GM18951 (cell line): ENCODE results near the gene LRRN3.

Experiments used
- POLR2A ChIP-seq: IDR thresholded peaks from 4 replicates; pipeline ENCODE4 v1.6.1; 2011; ENCODE audit warnings: mild to moderate bottlenecking; ENCODE audit not compliant: insufficient read length, insufficient read depth; ENCODE audit errors: extremely low read depth
- in situ Hi-C: fragments of 300-500 bp; cut with MboI; formaldehyde crosslinking; loops from one replicate; pipeline ENCODE4 v1.12.0; 2022; ENCODE audit warnings: low sequenced_read_pairs, mixed read lengths, inconsistent platforms; ENCODE audit not compliant: unreplicated experiment

The LRRN3 gene

GRCh38 chr7:111103136-111103535 is 12.2 kb downstream of the LRRN3 start:
- in situ Hi-C loops, result no loop called here
- TF ChIP-seq POLR2A, result no peak

- no peak for TF ChIP-seq POLR2A
- in situ Hi-C loops, result no loop called here
These were observed 12.8 kb downstream of the LRRN3 start for GRCh38 chr7:111103678-111104274.

DNA sequence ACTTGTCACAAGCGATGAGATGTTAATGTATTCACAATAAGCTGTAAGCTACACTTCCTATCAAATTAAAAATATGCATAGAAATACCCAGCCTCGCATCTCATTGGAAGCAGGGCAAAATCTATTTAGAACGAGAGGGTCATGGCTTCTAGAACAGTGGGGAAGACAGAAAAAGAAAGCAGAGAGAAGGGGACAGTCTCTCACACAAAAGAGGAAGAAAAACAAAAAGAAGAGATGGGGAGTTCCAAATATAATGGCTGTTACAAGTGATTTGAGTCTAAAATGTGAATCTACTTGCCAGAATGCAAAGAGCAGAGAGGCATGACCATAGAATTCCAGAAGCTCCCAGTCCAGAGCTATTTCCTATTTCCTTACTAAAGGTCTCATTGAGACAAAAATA is 13.8 kb downstream of the LRRN3 start:
- TF ChIP-seq POLR2A, result no peak
- in situ Hi-C loops, result no loop called here

DNA sequence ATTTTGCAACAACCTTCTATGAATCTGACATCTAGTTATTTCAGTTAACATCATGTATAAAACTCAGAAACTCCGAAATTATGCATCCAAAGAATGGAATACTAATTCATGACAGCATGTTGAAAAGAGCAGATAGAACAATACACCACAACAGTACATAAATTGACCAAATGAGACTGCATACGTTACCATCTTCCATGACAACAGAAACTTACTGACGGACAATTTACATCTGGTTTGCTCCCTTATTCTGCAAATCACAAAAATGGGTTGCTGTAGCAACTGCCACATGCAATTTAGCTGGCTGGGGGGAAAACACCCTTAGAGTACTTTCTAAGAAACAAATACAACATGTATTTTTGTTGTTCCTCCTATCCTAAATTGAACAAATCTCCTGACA is 14.3 kb downstream of the LRRN3 start:
- no peak for TF ChIP-seq POLR2A
- in situ Hi-C loops, result no loop called here

DNA sequence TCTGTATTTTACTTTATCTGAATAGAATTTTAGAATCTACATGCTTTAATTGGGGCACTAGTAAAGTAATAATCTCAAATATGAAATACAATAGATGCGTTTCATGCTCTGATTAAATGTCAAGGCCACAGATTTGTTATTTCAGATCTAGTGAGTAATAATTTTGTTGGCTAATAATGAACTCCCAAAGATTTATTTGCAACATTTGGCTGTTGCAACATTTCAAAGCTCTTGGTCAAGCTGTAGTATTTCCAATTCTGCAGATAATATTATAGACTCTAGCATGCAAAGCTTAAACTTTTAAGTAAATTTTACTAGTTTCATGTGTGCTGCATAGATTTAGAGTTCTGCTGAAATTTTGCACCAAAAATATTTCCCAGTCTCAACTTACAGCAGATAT is 16.7 kb downstream of the LRRN3 start:
- in situ Hi-C loops, result no loop called here

DNA sequence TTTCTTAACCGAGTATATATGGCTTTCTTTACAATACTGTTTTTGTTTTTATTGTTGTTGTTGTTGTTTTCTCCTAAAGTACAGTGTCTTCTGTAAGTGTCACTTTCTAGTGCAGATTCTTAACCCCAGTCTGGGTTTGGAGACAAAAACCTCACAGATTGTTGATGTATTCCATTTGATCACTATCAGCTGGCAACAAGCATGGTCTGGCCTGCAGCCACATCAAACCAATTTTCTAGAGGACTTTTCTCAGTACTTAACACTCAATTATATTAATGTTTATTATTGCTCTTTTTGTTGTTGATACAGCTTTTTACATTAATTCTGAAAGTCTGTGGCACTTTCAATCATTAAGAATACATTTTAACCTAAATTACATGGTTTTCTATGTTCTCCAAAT is 17.1 kb downstream of the LRRN3 start:
- TF ChIP-seq POLR2A, result no peak
- in situ Hi-C loops, result no loop called here

More for the DNA sequence above, 16.7 kb downstream of the LRRN3 start:
- TF ChIP-seq POLR2A, result no peak

DNA sequence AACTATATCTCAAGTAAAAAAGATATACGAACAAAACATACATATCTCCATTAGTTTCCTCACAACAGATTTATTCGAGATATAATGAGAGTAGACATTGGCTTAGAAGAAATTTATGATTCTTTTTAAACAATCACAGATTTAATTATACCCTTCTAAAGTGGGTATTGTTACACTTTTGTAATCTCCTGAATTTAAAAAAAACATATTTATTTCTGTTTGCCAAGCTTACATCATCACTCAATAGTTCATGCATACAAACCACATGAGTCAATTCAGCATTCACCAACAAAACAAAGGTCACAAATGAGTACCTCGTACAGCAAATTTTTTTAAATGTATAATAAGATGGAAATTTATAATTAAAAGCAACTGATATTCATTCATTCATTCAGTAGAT is 17.6 kb downstream of the LRRN3 start:
- in situ Hi-C loops, result no loop called here

DNA sequence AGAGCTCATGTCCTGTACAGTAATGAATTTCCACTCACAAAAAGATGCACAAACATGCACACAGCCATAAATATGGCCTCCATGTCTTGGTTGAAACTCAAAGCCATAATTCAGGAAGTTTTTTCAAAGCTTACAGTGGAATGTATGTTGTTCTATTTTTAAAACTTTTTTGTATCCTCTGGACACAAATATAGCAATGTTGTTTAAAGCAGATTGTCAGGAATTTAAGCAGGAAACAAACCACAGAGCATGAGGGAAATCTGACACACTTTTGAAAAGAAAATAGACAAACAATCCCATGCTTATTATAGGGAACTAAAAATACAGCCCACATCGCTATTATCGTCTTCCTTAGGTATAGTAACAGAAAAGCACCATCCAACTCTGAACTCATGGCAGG is 21.5 kb downstream of the LRRN3 start:
- in situ Hi-C loops, result no loop called here
- TF ChIP-seq POLR2A, result no peak

More for the DNA sequence above, 17.6 kb downstream of the LRRN3 start:
- TF ChIP-seq POLR2A, result no peak

- no peak for TF ChIP-seq POLR2A
These were observed 22.5 kb downstream of the LRRN3 start for GRCh38 chr7:111113263-111114017.

DNA sequence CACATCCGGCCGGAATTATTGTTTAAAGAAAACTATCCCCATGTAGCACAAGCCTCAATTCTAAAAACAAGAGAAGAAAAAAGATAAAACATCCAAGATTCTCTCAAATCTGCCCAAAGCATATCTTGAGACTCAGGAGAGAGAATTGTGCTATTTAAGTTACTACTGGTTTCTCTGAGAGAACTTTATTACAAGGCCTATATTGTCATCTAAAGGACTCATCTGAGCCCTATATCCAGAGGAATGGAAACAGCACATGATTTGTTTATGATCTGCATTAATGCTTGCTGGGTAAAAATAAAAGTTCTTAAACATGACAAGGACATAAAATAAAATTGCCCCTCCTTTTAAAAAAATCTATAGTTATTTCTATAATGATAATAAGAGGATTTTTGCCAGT is 25.0 kb downstream of the LRRN3 start:
- no peak for TF ChIP-seq POLR2A
- in situ Hi-C loops, result no loop called here

More at GRCh38 chr7:111113263-111114017, 22.5 kb downstream of the LRRN3 start:
- in situ Hi-C loops, result no loop called here

GRCh38 chr7:111126987-111127386 is 36.1 kb downstream of the LRRN3 start:
- TF ChIP-seq POLR2A, result no peak
- in situ Hi-C loops, result no loop called here

DNA sequence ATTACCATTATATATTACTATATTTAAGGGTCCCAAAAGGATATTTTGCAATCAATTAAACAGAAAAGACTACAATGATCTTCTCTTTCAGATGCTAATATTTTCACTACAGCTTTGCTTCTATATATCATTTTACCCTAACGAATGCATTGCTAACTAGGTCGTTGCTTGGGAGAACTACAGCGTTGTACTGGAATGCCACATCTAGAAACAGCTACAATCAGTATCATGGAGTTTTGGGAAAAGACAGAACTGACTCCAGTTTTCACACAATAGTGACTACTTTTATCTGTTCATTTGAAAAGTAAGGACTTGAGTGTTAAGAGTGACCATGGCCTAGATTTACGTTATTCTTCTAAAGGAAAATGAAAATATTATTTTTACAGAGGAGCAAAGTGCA is 38.5 kb downstream of the LRRN3 start:
- in situ Hi-C loops, result no loop called here
- TF ChIP-seq POLR2A, result no peak

DNA sequence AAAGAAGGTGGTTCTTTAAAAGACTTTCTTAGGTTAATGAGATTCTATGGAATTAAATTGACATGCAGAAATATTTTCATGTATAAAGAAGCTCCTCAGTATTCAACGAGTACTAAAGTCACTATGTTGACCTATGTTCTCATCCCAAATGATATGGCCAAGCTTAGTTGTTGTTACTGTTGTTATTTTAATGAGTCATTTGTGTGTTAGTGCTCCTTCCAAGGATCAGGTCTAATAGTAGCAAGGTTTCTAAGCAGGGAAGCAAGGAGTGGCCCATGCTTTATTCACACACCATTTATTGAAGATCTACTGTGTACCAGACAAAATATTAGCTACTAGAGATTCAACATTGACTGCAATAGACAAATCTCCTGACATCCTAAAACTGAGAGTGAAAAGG is 41.9 kb downstream of the LRRN3 start:
- in situ Hi-C loops, result no loop called here
- TF ChIP-seq POLR2A, result no peak
